Measurements from ENCODE around the gene S1PR1. TPM values are rescaled to one million over a fixed set of nuclear protein-coding genes. Genes with fewer than 3 reads are reported as not detected.

S1PR1 gene
- total and polyA plus RNA-seq, 2 of the 13 experiments (the other 11 are each of a cell fraction or from before 2014, with no cell fraction given), result not detected

DNA sequence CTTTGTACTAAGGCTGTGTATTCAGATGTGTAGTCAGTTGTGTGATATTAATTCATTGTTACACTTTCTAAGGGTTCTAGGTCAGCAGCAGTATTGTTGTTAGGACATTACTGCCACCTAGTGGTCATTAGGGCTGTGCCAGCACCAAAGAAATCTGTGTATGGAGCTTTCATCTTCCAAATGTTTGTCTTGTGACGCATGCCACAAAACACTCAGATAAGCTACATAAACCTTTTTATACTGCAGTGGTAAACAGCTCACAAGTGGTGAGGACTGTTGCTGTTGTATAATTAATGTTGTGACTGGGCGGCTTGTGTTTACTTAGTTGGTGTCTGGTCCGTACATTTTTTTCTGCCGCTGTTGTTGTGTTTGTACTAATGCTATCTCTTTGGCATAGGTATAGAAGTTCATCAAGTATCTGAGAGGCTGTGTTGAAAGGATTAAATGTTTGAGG, 51.7 kb downstream of the S1PR1 start (continued):
- TF ChIP-seq, protein P1, sequence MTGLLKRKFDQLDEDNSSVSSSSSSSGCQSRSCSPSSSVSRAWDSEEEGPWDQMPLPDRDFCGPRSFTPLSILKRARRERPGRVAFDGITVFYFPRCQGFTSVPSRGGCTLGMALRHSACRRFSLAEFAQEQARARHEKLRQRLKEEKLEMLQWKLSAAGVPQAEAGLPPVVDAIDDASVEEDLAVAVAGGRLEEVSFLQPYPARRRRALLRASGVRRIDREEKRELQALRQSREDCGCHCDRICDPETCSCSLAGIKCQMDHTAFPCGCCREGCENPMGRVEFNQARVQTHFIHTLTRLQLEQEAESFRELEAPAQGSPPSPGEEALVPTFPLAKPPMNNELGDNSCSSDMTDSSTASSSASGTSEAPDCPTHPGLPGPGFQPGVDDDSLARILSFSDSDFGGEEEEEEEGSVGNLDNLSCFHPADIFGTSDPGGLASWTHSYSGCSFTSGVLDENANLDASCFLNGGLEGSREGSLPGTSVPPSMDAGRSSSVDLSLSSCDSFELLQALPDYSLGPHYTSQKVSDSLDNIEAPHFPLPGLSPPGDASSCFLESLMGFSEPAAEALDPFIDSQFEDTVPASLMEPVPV (CRISPR knock-in tag; IDR thresholded peaks at IDR 0.05), result no peak
- TF ChIP-seq FOXJ3 (CRISPR knock-in tag; IDR thresholded peaks at IDR 0.05; ENCODE audit: borderline replicate concordance) (peak; percentile 69; the same call in 1 of the 2 replicates), MAFK (conservative IDR thresholded peaks at IDR 0.05 in 1 of 2, IDR thresholded peaks at IDR 0.05 in 1 of 2; ENCODE audit: low read length in 2 of 2) (no peak), FOXO1 (CRISPR knock-in tag; IDR thresholded peaks at IDR 0.05) (peak; percentile 67; the same call in 1 of the 2 replicates), SOX5 (CRISPR knock-in tag; IDR thresholded peaks at IDR 0.05; ENCODE audit: borderline replicate concordance) (peak; percentile 72; the same call in 1 of the 2 replicates), ZNF816 (CRISPR knock-in tag; IDR thresholded peaks at IDR 0.05; ENCODE audit: borderline replicate concordance) (no peak; the same call in 1 of the 2 replicates), SP2 (CRISPR knock-in tag; IDR thresholded peaks at IDR 0.05) (no peak), ARNTL (CRISPR knock-in tag; IDR thresholded peaks at IDR 0.05) (no peak), ZBTB21 (CRISPR knock-in tag; IDR thresholded peaks at IDR 0.05) (no peak), RXRB (CRISPR knock-in tag; IDR thresholded peaks at IDR 0.05; ENCODE audit: borderline replicate concordance) (peak; percentile 54), ZNF788 (CRISPR knock-in tag; IDR thresholded peaks at IDR 0.05; ENCODE audit: borderline replicate concordance) (no peak), THAP11 (CRISPR knock-in tag; IDR thresholded peaks at IDR 0.05) (peak; percentile 41; the same call in 1 of the 2 replicates), NCOR1 (IDR thresholded peaks at IDR 0.05; ENCODE audit: borderline replicate concordance, low read length) (peak; percentile 67; the same call in 1 of the 2 replicates), CCDC6 (CRISPR knock-in tag; IDR thresholded peaks at IDR 0.05) (no peak)
- TF ChIP-seq, protein P2, sequence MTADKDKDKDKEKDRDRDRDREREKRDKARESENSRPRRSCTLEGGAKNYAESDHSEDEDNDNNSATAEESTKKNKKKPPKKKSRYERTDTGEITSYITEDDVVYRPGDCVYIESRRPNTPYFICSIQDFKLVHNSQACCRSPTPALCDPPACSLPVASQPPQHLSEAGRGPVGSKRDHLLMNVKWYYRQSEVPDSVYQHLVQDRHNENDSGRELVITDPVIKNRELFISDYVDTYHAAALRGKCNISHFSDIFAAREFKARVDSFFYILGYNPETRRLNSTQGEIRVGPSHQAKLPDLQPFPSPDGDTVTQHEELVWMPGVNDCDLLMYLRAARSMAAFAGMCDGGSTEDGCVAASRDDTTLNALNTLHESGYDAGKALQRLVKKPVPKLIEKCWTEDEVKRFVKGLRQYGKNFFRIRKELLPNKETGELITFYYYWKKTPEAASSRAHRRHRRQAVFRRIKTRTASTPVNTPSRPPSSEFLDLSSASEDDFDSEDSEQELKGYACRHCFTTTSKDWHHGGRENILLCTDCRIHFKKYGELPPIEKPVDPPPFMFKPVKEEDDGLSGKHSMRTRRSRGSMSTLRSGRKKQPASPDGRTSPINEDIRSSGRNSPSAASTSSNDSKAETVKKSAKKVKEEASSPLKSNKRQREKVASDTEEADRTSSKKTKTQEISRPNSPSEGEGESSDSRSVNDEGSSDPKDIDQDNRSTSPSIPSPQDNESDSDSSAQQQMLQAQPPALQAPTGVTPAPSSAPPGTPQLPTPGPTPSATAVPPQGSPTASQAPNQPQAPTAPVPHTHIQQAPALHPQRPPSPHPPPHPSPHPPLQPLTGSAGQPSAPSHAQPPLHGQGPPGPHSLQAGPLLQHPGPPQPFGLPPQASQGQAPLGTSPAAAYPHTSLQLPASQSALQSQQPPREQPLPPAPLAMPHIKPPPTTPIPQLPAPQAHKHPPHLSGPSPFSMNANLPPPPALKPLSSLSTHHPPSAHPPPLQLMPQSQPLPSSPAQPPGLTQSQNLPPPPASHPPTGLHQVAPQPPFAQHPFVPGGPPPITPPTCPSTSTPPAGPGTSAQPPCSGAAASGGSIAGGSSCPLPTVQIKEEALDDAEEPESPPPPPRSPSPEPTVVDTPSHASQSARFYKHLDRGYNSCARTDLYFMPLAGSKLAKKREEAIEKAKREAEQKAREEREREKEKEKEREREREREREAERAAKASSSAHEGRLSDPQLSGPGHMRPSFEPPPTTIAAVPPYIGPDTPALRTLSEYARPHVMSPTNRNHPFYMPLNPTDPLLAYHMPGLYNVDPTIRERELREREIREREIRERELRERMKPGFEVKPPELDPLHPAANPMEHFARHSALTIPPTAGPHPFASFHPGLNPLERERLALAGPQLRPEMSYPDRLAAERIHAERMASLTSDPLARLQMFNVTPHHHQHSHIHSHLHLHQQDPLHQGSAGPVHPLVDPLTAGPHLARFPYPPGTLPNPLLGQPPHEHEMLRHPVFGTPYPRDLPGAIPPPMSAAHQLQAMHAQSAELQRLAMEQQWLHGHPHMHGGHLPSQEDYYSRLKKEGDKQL (CRISPR knock-in tag; IDR thresholded peaks at IDR 0.05; ENCODE audit: low read depth), result 0 out of 2 replicates have a peak, but pooled peaks have one; percentile 55
- TF ChIP-seq, protein P3, sequence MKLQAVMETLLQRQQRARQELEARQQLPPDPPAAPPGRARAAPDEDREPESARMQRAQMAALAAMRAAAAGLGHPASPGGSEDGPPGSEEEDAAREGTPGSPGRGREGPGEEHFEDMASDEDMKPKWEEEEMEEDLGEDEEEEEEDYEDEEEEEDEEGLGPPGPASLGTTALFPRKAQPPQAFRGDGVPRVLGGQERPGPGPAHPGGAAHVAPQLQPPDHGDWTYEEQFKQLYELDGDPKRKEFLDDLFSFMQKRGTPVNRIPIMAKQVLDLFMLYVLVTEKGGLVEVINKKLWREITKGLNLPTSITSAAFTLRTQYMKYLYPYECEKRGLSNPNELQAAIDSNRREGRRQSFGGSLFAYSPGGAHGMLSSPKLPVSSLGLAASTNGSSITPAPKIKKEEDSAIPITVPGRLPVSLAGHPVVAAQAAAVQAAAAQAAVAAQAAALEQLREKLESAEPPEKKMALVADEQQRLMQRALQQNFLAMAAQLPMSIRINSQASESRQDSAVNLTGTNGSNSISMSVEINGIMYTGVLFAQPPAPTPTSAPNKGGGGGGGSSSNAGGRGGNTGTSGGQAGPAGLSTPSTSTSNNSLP (IDR thresholded peaks at IDR 0.05; ENCODE audit: low read depth, low read length), result peak; percentile 92
- TF ChIP-seq, protein P4, sequence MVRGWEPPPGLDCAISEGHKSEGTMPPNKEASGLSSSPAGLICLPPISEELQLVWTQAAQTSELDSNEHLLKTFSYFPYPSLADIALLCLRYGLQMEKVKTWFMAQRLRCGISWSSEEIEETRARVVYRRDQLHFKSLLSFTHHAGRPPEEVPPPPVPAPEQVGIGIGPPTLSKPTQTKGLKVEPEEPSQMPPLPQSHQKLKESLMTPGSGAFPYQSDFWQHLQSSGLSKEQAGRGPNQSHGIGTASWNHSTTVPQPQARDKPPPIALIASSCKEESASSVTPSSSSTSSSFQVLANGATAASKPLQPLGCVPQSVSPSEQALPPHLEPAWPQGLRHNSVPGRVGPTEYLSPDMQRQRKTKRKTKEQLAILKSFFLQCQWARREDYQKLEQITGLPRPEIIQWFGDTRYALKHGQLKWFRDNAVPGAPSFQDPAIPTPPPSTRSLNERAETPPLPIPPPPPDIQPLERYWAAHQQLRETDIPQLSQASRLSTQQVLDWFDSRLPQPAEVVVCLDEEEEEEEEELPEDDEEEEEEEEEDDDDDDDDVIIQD (CRISPR knock-in tag; IDR thresholded peaks at IDR 0.05; ENCODE audit: low read depth), result 0 out of 2 replicates have a peak, but pooled peaks have one; percentile 15
- TF ChIP-seq, protein P5, sequence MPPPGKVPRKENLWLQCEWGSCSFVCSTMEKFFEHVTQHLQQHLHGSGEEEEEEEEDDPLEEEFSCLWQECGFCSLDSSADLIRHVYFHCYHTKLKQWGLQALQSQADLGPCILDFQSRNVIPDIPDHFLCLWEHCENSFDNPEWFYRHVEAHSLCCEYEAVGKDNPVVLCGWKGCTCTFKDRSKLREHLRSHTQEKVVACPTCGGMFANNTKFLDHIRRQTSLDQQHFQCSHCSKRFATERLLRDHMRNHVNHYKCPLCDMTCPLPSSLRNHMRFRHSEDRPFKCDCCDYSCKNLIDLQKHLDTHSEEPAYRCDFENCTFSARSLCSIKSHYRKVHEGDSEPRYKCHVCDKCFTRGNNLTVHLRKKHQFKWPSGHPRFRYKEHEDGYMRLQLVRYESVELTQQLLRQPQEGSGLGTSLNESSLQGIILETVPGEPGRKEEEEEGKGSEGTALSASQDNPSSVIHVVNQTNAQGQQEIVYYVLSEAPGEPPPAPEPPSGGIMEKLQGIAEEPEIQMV (CRISPR knock-in tag; IDR thresholded peaks at IDR 0.05; ENCODE audit: low read depth), result no peak
